WTC11 (cell line): ENCODE data around the gene ALOX15B.

Experiments
- TF ChIP-seq, protein P1 (sequence below): sonication (generic); formaldehyde crosslinking; IDR thresholded peaks from 2 replicates; pipeline ENCODE4 v1.8.0; 2022; ENCODE audit warnings: mild to moderate bottlenecking, missing genetic modification reagents
- TF ChIP-seq, protein P2 (sequence below): fragments of 250-450 bp; sonication (Bioruptor Pico); IDR thresholded peaks from 2 replicates; pipeline ENCODE4 v1.9.0; 2021; ENCODE audit warnings: moderate library complexity, mild to moderate bottlenecking, inconsistent platforms, borderline replicate concordance
- TF ChIP-seq, protein P3 (sequence below): fragments of 200-600 bp; IDR thresholded peaks from 2 replicates; pipeline ENCODE4 v1.8.0; 2022; ENCODE audit warnings: antibody characterized with exemption

DNA sequence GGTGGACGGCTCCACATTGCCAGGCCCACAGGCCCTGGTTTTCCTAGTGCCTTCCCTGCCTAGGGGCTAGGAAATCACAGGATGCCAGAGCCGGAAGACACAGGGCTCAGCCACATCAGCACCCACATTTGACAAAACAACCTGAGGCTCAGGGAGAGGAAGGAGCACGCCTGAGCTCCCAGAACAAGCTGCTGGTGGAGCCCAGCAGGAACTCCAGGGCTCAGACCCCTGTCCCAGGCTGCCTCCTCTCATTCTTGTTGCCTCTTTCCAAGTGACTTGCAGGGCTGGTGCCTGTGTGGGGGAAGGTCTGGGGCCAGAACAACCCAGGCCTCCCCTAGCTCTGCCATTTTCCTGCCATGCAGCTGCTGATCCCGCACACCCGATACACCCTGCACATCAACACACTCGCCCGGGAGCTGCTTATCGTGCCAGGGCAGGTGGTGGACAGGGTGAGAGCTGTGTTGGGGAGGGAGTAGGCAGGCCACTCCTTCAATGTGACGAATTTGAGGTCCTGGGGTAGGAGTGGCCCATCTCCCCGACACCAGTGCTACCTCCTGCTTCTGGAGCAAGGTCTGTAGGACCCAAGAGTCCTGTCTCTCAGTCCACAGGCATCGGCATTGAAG, 7.6 kb downstream of the ALOX15B start:
- TF ChIP-seq, protein P1, sequence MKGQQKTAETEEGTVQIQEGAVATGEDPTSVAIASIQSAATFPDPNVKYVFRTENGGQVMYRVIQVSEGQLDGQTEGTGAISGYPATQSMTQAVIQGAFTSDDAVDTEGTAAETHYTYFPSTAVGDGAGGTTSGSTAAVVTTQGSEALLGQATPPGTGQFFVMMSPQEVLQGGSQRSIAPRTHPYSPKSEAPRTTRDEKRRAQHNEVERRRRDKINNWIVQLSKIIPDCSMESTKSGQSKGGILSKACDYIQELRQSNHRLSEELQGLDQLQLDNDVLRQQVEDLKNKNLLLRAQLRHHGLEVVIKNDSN = no peak
- TF ChIP-seq, protein P2, sequence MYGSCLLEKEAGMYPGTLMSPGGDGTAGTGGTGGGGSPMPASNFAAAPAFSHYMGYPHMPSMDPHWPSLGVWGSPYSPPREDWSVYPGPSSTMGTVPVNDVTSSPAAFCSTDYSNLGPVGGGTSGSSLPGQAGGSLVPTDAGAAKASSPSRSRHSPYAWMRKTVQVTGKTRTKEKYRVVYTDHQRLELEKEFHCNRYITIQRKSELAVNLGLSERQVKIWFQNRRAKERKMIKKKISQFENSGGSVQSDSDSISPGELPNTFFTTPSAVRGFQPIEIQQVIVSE (CRISPR knock-in tag) = no peak
- TF ChIP-seq, protein P3, sequence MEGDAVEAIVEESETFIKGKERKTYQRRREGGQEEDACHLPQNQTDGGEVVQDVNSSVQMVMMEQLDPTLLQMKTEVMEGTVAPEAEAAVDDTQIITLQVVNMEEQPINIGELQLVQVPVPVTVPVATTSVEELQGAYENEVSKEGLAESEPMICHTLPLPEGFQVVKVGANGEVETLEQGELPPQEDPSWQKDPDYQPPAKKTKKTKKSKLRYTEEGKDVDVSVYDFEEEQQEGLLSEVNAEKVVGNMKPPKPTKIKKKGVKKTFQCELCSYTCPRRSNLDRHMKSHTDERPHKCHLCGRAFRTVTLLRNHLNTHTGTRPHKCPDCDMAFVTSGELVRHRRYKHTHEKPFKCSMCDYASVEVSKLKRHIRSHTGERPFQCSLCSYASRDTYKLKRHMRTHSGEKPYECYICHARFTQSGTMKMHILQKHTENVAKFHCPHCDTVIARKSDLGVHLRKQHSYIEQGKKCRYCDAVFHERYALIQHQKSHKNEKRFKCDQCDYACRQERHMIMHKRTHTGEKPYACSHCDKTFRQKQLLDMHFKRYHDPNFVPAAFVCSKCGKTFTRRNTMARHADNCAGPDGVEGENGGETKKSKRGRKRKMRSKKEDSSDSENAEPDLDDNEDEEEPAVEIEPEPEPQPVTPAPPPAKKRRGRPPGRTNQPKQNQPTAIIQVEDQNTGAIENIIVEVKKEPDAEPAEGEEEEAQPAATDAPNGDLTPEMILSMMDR = no peak
